HG03159 (cell line): Measurements from ENCODE around the gene SLC34A1.

Source experiments
- ATAC-seq: cut with Tn5 transposase; IDR thresholded peaks from one replicate; pipeline ENCODE4 v1.9.1; 2021; ENCODE audit warnings: mild to moderate bottlenecking, moderate library complexity; ENCODE audit not compliant: unreplicated experiment

SLC34A1 gene

DNA sequence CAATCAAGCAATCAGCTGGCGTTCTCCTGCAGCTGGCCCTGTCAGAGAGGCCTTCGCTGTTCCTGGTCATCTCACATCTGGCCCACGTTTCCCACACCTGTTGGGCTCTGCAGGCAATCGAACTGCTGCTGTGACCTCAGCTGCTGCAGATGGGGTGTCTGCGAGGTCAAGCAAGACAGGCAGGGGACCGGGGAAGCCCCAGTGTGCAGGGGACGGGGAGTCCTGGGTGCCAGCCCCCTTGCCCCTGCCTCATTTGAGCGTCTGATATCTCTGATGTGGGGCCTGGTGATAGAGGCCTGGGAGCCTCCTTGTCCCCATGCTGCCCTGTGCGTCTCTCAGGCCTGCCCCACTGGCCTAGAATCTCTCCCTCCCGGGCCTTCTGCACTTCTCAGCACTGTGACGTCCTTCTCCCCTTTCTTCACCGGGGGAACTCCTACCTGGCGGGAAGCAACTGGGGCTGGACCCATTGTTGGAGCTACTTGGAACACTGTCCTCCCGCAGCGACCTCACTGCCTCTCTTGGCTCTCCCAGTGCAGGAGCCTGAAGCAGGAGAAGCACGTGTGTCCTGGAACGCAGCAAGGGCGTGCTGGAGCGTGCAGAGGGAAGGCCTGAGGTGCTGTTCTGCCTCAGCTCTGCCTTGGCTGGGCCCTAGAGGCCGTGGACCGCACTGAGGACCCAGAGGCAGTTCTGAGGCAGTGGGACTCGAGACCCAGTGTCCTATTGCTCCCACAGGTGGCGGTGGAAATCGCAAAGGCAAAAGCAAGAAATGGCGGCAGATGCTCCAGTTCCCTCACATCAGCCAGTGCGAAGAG lies 46.1 kb downstream of the SLC34A1 start:
- no peak for ATAC-seq

GRCh38 chr5:177430972-177431316 lies 46.7 kb downstream of the SLC34A1 start:
- no peak for ATAC-seq

DNA sequence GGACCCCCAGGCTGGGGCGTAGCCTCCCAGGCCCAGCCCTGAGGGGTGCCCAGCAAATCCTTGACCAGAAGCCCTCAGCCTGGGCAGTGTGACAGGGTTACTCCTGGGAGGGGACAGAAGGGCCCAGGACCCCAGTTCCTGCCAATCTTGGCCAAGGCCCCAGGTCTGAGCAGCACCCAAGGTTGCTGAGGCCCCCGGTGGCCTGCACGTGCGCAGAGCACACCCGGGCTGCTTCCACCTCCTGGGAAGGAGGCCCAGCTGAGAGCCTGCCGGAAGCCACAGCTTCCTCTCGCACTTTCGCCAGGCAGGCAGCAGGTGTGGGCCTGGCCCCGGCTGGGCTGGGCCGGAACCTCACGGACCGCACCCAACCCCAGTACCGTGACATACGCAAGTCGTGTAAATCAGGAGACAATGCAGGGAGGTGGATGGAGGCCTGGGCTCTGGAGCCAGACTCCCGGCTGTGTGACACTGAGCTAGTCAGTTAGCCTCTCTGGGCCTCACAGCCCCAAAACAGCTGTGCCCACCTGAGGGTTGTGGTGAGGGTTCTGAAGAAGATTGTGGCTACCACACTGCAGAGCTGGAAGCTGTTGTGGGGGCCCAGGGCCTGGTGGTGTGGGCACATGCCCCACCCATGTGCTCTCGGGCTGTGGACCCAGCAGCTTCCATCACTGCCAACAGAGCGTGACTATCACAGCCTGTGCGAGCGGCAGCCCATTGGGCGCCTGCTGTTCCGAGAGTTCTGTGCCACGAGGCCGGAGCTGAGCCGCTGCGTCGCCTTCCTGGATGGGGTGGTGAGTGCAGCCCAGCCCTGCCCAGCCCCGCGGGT lies 47.3 kb downstream of the SLC34A1 start:
- ATAC-seq = peak; percentile 44

DNA sequence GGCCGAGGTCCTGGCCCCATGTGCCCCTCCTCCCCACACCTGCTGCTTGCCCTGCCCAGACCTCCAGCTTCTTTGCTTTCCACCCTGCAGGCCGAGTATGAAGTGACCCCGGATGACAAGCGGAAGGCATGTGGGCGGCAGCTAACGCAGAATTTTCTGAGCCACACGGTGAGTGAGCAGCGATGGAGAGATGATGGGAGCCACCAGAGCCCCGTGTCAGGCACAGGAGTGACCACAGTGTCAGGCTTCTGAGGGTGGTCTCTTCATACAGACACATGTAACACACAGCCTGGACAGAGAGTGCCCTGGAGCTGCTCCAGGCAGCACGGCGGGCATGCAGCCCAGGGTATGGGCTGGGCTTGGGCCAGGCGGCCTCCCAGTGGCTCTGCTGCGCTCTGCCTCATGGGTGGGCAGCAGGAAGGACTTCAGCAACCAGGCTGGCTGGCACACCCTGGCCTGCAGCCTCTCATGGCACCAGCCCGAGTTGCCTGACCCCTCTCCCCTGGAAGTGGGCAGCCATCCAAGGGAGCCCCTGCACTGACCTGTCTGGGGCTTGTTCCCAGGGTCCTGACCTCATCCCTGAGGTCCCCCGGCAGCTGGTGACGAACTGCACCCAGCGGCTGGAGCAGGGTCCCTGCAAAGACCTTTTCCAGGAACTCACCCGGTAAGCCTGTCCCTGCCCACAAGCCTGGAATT lies 48.1 kb downstream of the SLC34A1 start:
- ATAC-seq = no peak

GRCh38 chr5:177432839-177433657 lies 48.8 kb downstream of the SLC34A1 start:
- ATAC-seq = no peak

DNA sequence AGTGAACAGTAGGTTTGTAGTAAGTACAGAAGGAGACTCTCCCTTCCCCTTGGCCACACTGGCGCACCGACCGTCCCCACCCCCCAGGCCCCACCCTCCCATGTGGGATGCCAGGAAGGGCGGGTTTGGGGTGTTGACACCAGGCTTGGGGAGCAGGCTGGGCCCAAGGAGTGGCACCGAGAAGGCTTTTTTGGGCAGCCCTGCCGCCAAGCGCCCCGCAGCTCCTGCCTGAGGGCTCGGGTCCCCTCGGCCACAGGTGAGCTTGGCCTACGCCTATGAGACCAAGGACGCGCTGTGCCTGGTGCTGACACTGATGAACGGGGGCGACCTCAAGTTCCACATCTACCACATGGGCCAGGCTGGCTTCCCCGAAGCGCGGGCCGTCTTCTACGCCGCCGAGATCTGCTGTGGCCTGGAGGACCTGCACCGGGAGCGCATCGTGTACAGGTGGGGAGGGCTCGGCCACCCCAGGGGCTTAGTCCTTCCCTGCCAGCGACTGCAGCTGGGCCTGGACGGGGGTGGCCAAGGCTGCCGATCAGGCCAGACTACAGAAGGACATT lies 49.5 kb downstream of the SLC34A1 start:
- no peak for ATAC-seq

DNA sequence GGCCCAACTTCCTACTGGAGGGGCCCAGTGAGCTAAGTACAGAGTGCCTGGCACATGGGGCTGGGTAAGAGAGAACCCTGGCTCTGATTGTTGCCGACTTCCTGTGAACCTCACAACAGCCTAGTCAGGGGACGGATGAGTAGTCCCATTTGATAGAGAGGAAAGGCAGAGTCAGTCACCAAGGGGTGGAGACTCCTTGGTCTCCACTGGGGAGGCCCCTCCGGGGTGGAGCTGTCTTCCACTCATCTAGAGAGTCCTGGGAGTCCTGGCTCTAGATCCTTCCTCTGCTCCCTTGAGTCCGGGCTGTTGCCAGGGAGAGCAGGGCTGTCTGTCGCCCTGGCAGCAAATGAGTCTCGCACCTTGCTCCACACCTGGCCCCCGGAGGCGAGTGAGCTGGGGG lies 50.2 kb downstream of the SLC34A1 start:
- ATAC-seq = no peak

DNA sequence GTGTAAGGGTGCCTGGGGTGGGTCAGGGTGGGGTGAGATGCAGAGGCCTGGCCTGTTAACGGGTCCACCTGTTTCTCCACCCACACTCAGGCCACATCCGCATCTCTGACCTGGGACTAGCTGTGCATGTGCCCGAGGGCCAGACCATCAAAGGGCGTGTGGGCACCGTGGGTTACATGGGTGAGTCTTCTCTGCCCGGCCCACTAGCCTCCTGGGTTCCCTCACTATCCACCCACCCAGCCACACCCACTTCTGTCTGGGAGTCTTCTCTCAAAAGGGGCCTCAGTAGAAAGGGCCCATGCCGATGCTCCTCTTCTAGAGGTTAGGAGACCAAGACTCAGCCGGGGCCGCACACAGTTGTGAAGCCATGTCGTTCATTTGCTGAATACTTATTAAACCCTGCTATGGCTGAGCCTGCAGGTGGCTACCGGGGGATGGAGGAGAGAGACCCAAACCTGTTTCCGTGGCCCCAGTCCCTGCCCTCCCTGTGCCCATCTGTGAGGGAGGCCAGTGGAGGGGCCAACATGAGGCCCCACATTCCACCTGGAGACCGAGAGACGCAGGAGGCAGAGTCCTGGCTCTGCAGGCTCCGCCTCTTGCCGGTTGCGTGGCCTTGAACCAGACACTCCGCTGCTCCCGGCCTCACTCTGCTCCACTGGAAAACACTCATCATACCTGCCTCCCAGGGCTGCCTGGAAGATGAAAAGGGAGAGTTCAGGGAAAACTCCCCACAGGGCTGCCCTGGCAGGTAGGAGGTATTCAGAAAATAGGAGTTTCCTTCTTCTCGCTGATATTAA lies 50.9 kb downstream of the SLC34A1 start:
- no peak for ATAC-seq

GRCh38 chr5:177435847-177436536 lies 51.8 kb downstream of the SLC34A1 start:
- no peak for ATAC-seq

DNA sequence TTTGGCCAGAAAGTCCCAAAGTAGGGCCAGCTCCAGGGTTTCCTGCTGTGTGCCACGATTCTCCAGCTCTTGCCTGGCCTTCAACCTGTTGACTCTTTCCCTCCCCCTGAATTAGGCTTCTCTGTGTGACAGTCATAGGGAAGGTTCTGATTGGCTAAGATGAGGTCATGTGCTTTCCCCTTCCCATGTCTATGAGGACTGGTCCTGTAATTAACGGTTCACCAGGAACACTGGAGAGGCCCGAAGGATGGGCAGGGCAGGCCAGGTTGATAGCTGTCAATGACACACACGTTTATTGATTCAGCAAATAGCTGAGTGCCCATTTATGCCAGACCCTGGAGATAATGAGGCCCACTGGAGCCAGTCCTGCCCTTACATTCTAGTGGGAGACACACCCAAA lies 53.4 kb downstream of the SLC34A1 start:
- ATAC-seq = no peak

- no peak for ATAC-seq
These were observed 54.2 kb downstream of the SLC34A1 start for GRCh38 chr5:177438468-177438867.

GRCh38 chr5:177439518-177440053 lies 55.4 kb downstream of the SLC34A1 start:
- no peak for ATAC-seq

GRCh38 chr5:177440211-177440989 lies 56.2 kb downstream of the SLC34A1 start:
- no peak for ATAC-seq

- ATAC-seq = no peak
These were observed 57.0 kb downstream of the SLC34A1 start for GRCh38 chr5:177440990-177441780.

- ATAC-seq = no peak
These were observed 58.0 kb downstream of the SLC34A1 start for GRCh38 chr5:177442066-177442826.

DNA sequence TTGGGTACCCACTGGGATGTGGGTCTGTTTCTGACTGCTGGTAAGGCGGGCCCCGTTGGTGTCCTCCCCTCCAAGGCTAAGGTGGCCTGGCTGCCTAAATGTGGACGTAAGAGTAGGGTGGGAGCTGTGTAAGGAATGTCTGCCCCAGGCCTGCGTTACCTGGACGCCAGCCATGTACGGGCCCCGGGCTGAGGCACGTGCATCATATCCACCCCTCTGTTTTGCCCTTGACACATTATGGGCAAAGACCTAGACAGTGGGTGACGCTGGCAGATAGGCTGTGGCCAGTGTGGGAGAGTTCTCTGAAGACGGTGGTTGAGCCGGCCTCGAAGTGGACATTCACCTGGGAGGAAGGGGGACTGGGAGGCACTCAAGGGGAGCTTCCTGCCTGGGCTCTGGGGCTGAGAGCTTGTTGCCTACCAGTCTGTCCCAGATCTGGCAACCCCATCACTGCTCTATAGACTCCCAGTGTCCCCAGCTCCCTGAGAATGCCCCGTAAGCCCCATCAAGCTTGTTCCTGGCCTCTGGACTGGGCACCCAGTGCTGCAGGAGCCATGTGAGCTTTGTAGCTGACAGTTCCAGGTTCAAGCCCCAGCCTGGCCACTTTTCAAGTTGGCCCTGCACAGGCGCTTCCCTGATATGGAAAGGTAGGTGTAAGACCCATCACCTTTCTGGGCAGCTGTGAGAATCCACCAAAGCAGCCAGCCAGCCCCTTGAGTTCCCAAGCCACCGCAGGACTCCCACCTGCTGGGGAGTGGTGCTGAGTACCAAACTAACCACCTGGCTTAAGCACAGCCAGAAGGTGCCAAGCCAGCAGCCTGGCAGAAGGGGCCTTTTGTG lies 59.1 kb downstream of the SLC34A1 start:
- ATAC-seq = no peak
